Liver (tissue), 9 donors: ENCODE data around the gene LLGL2. TPM values are rescaled to one million over a fixed set of nuclear protein-coding genes. Genes with fewer than 3 reads are reported as not detected.

Experiments used
- DNase-seq: peaks from one replicate; pipeline ENCODE4 v3.0.0-alpha.2; 2017; ENCODE audit warnings: low spot score
- H3K27ac ChIP-seq, 2 donors: one replicate each; pipeline ENCODE4 v1.7.0; 2013; ENCODE audit warnings: inconsistent platforms in 2 of 2, low read length in 2 of 2, control low read depth in 1 of 2, low read depth in 1 of 2, mild to moderate bottlenecking in 1 of 2
- H3K27me3 ChIP-seq, 4 donors: one replicate each; pipeline versions ENCODE4 v1.6.1 to v1.7.0; 2013; ENCODE audit warnings: low read length in 3 of 4, inconsistent platforms in 1 of 4, mild to moderate bottlenecking in 1 of 4, moderate library complexity in 1 of 4; ENCODE audit not compliant: control insufficient read depth in 4 of 4, insufficient read depth in 4 of 4
- H3K36me3 ChIP-seq, 4 donors: one replicate each; pipeline versions ENCODE4 v1.6.1 to v1.7.0; 2013; ENCODE audit warnings: low read length in 3 of 4, mild to moderate bottlenecking in 3 of 4, low read depth in 1 of 4, moderate library complexity in 1 of 4; ENCODE audit not compliant: control insufficient read depth in 4 of 4, insufficient read depth in 3 of 4
- H3K4me1 ChIP-seq, 4 donors: one replicate each; pipeline versions ENCODE4 v1.6.1 to v1.7.0; 2013; ENCODE audit warnings: low read length in 3 of 4, mild to moderate bottlenecking in 3 of 4, moderate library complexity in 1 of 4; ENCODE audit not compliant: control insufficient read depth in 4 of 4, insufficient read depth in 4 of 4
- H3K4me3 ChIP-seq, 3 donors: one replicate each; pipeline versions ENCODE4 v1.6.1 to v1.7.0; 2013; ENCODE audit warnings: low read length in 3 of 3, control low read depth in 1 of 3, low read depth in 1 of 3, mild to moderate bottlenecking in 1 of 3
- H3K9ac ChIP-seq, 2 donors: one replicate each; pipeline ENCODE4 v1.7.0; 2013; ENCODE audit warnings: low read length in 2 of 2, mild to moderate bottlenecking in 2 of 2, moderate library complexity in 2 of 2, control low read depth in 1 of 2, low read depth in 1 of 2
- H3K9me3 ChIP-seq, 4 donors: one replicate each; pipeline versions ENCODE4 v1.6.1 to v1.7.0; 2013; ENCODE audit warnings: low read length in 3 of 4; ENCODE audit not compliant: control insufficient read depth in 4 of 4
- ATF3 ChIP-seq: IDR thresholded peaks from 2 replicates; pipeline ENCODE4 v1.6.1; 2016; ENCODE audit warnings: antibody characterized with exemption
- CTCF ChIP-seq: fragments of 150-350 bp; IDR thresholded peaks from 2 replicates; pipeline ENCODE4 v1.5.1; 2017; ENCODE audit warnings: improper control_type of control experiment, low read depth, low read length; ENCODE audit not compliant: missing input control
- EGR1 ChIP-seq, 2 donors: IDR thresholded peaks; 2 replicates each; pipeline ENCODE4 v1.6.1; 2016 to 2018; ENCODE audit warnings: antibody characterized with exemption in 2 of 2, low read depth in 2 of 2
- FOXA1 ChIP-seq: IDR thresholded peaks from 2 replicates; pipeline ENCODE4 v1.6.1; 2016; ENCODE audit warnings: antibody characterized with exemption
- FOXA2 ChIP-seq: IDR thresholded peaks from 2 replicates; pipeline ENCODE4 v1.6.1; 2016; ENCODE audit warnings: antibody characterized with exemption
- GABPA ChIP-seq, 2 donors: IDR thresholded peaks in 1 of 2; conservative IDR thresholded peaks in 1 of 2; 2 replicates each; pipeline ENCODE4 v1.6.1; 2016; ENCODE audit warnings: antibody characterized with exemption in 2 of 2, mild to moderate bottlenecking in 1 of 2, moderate library complexity in 1 of 2
- HNF4A ChIP-seq, 2 donors: conservative IDR thresholded peaks; 2 replicates each; pipeline ENCODE4 v1.6.1; 2016; ENCODE audit warnings: antibody characterized with exemption in 2 of 2, mild to moderate bottlenecking in 2 of 2
- HNF4G ChIP-seq: IDR thresholded peaks from 2 replicates; pipeline ENCODE4 v1.6.1; 2016; ENCODE audit warnings: antibody characterized with exemption
- JUND ChIP-seq, 2 donors: IDR thresholded peaks; 2 replicates each; pipeline ENCODE4 v1.6.1; 2016; ENCODE audit warnings: antibody characterized with exemption in 2 of 2
- MAX ChIP-seq: IDR thresholded peaks from 2 replicates; pipeline ENCODE4 v1.6.1; 2016; ENCODE audit warnings: antibody characterized with exemption
- NR2F2 ChIP-seq: IDR thresholded peaks from 2 replicates; pipeline ENCODE4 v1.6.1; 2016; ENCODE audit warnings: antibody characterized with exemption
- RAD21 ChIP-seq, 2 donors: IDR thresholded peaks; 2 replicates each; pipeline ENCODE4 v1.6.1; 2016; ENCODE audit warnings: antibody characterized with exemption in 2 of 2, mild to moderate bottlenecking in 2 of 2
- RXRA ChIP-seq, 2 donors: IDR thresholded peaks; 2 replicates each; pipeline ENCODE4 v1.6.1; 2017 to 2018; ENCODE audit warnings: antibody characterized with exemption in 2 of 2, mild to moderate bottlenecking in 1 of 2
- SP1 ChIP-seq: IDR thresholded peaks from 2 replicates; pipeline ENCODE4 v1.6.1; 2018; ENCODE audit warnings: antibody characterized with exemption, mild to moderate bottlenecking
- TAF1 ChIP-seq: conservative IDR thresholded peaks from 2 replicates; pipeline ENCODE4 v1.6.1; 2016; ENCODE audit warnings: antibody characterized with exemption, mild to moderate bottlenecking
- YY1 ChIP-seq: IDR thresholded peaks from 2 replicates; pipeline ENCODE4 v1.6.1; 2016; ENCODE audit warnings: antibody characterized with exemption, mild to moderate bottlenecking
- WGBS: extraction: QIAGEN DNeasy Blood & Tissue Kit; methylation state at CpG from one replicate; pipeline ENCODE4 v1.1.7; 2013; 5-methylcytosine and 5-hydroxymethylcytosine counted together
- polyA plus RNA-seq, 2 donors: library from polyadenylated mRNA; stranded (reverse) in 1 of 2; unstranded in 1 of 2; fragments of 200-250 nt in 1 of 2; fragments of >200 nt in 1 of 2; fragmentation: Nextera tagmentation in 1 of 2; extraction: Ambion mirVana in 1 of 2; gene quantifications; one replicate each; pipeline versions ENCODE4 v1.2.1 to v1.2.3, GENCODE V29; 2013 to 2015
- total RNA-seq, 2 donors: library from RNA; depleted of rRNA; stranded (reverse); fragments of >200 nt; gene quantifications; one replicate each; pipeline ENCODE4 v1.2.3, GENCODE V29; 2014
- TF ChIP-seq, protein P1 (sequence below): IDR thresholded peaks from 2 replicates; pipeline ENCODE4 v1.6.1; 2016; ENCODE audit warnings: antibody characterized with exemption, mild to moderate bottlenecking
- TF ChIP-seq, protein P2 (sequence below): IDR thresholded peaks from 2 replicates; pipeline ENCODE4 v1.6.1; 2016; ENCODE audit warnings: antibody characterized with exemption
- donor health status: healthy.
- donor health status: healthy.
- donor health status: healthy.
- donor health status: healthy.
- donor health status: healthy.

The LLGL2 gene
- total and polyA plus RNA-seq, 4 donors: 23.2 to 69.6 (median 38.5) TPM

DNA sequence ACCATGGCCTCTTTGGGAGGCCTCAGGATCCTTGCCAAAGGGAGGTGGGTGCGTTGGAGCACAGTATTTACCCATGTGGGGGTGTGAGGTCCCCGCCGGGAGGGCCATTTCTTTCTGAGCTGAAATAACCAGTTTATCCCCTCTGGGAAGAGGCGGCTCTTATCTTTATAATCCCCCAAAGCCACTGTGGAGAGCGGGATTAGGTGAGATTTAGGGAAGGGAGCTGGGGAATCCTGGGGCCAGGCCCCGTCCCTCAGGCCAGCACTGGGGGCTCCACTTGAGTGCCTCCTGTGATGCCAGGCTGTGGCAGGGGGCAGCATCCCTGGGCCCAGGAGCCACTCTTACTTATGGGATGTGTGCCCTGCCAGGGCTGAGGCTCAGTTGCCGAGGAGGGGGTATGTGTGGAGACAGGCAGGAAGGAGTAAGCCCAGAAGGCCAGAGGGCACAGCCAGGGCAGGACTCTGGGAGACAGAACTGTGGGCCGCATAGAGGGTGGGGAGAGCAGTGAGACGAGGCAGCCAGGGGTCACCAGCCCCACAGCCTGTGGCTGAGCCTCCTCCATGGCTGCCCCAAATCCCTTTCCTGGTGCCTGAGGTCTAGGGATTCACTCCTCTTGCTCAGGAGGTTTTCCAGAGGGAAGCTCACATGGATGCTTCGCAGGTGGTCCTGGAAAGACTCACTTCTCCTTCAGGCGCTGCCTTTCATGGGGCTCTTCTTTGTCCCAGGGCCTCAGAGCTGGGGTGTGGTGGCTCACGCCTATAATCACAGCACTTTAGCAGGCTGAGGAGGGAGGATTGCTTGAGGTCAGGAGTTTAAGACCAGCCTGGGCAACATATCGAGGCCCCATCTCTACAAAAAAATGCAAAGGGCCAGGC lies 44.1 kb upstream of the LLGL2 start:
- H3K27ac ChIP-seq: no peak overlapping the region
- no peak overlapping the region for H3K9ac ChIP-seq
- DNase-seq: no peak
- TF ChIP-seq CTCF (no peak), TAF1 (no peak), JUND (IDR thresholded peaks at IDR 0.05) (no peak), EGR1 (IDR thresholded peaks at IDR 0.05; ENCODE audit: low read depth in 2 of 2) (no peak), NR2F2 (no peak), HNF4A (conservative IDR thresholded peaks at IDR 0.05) (no peak), HNF4G (no peak), FOXA1 (no peak), MAX (no peak), YY1 (no peak), GABPA (IDR thresholded peaks at IDR 0.05 in 1 of 2, conservative IDR thresholded peaks at IDR 0.05 in 1 of 2) (no peak), SP1 (no peak), FOXA2 (no peak), RAD21 (IDR thresholded peaks at IDR 0.05) (no peak), ATF3 (no peak), RXRA (IDR thresholded peaks at IDR 0.05) (no peak)
- TF ChIP-seq, protein P1, sequence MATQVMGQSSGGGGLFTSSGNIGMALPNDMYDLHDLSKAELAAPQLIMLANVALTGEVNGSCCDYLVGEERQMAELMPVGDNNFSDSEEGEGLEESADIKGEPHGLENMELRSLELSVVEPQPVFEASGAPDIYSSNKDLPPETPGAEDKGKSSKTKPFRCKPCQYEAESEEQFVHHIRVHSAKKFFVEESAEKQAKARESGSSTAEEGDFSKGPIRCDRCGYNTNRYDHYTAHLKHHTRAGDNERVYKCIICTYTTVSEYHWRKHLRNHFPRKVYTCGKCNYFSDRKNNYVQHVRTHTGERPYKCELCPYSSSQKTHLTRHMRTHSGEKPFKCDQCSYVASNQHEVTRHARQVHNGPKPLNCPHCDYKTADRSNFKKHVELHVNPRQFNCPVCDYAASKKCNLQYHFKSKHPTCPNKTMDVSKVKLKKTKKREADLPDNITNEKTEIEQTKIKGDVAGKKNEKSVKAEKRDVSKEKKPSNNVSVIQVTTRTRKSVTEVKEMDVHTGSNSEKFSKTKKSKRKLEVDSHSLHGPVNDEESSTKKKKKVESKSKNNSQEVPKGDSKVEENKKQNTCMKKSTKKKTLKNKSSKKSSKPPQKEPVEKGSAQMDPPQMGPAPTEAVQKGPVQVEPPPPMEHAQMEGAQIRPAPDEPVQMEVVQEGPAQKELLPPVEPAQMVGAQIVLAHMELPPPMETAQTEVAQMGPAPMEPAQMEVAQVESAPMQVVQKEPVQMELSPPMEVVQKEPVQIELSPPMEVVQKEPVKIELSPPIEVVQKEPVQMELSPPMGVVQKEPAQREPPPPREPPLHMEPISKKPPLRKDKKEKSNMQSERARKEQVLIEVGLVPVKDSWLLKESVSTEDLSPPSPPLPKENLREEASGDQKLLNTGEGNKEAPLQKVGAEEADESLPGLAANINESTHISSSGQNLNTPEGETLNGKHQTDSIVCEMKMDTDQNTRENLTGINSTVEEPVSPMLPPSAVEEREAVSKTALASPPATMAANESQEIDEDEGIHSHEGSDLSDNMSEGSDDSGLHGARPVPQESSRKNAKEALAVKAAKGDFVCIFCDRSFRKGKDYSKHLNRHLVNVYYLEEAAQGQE: no peak
- TF ChIP-seq, protein P2, sequence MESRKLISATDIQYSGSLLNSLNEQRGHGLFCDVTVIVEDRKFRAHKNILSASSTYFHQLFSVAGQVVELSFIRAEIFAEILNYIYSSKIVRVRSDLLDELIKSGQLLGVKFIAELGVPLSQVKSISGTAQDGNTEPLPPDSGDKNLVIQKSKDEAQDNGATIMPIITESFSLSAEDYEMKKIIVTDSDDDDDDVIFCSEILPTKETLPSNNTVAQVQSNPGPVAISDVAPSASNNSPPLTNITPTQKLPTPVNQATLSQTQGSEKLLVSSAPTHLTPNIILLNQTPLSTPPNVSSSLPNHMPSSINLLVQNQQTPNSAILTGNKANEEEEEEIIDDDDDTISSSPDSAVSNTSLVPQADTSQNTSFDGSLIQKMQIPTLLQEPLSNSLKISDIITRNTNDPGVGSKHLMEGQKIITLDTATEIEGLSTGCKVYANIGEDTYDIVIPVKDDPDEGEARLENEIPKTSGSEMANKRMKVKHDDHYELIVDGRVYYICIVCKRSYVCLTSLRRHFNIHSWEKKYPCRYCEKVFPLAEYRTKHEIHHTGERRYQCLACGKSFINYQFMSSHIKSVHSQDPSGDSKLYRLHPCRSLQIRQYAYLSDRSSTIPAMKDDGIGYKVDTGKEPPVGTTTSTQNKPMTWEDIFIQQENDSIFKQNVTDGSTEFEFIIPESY: no peak
- no peaks in the 10 kb centered on the region for H3K27me3 ChIP-seq
- H3K4me1 ChIP-seq: peaks cover 0 to 19% (median 8%) of the 10 kb centered on the region in 4 donors
- no peak overlapping the region for H3K4me3 ChIP-seq
- 86% methylated on average over 13 of the region's 13 CpGs for WGBS
- H3K9me3 ChIP-seq: no peaks in the 10 kb centered on the region
- peaks cover 0 to 2% (median 0%) of the 10 kb centered on the region in 4 donors for H3K36me3 ChIP-seq
